Thyroid gland (tissue), 4 donors: ENCODE results near the gene SIRT4.

Experiments used
- POLR2A ChIP-seq, 2 donors: fragments of 450-650 bp; IDR thresholded peaks; one replicate each; pipeline ENCODE4 v1.6.1; 2017; ENCODE audit warnings: antibody characterized with exemption in 2 of 2, mild to moderate bottlenecking in 2 of 2, moderate library complexity in 1 of 2
- TF ChIP-seq, protein P1 (sequence below), 6 experiments: fragments of 200-600 bp in 3 of 6; fragments of 450-650 bp in 3 of 6; sonication (generic) in 3 of 6; IDR thresholded peaks; one replicate each; pipeline ENCODE4 v1.5.1; 2016 to 2019; ENCODE audit warnings: antibody characterized with exemption in 6 of 6, mild to moderate bottlenecking in 2 of 6, inconsistent platforms in 1 of 6, moderate library complexity in 1 of 6

GRCh38 chr12:120332041-120332440 lies 29.9 kb downstream of the SIRT4 start:
- TF ChIP-seq POLR2A (IDR thresholded peaks at IDR 0.05) = no peak
- TF ChIP-seq, protein P1, sequence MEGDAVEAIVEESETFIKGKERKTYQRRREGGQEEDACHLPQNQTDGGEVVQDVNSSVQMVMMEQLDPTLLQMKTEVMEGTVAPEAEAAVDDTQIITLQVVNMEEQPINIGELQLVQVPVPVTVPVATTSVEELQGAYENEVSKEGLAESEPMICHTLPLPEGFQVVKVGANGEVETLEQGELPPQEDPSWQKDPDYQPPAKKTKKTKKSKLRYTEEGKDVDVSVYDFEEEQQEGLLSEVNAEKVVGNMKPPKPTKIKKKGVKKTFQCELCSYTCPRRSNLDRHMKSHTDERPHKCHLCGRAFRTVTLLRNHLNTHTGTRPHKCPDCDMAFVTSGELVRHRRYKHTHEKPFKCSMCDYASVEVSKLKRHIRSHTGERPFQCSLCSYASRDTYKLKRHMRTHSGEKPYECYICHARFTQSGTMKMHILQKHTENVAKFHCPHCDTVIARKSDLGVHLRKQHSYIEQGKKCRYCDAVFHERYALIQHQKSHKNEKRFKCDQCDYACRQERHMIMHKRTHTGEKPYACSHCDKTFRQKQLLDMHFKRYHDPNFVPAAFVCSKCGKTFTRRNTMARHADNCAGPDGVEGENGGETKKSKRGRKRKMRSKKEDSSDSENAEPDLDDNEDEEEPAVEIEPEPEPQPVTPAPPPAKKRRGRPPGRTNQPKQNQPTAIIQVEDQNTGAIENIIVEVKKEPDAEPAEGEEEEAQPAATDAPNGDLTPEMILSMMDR (IDR thresholded peaks at IDR 0.05) = no peak
